GM10248 (cell line): ENCODE data around the gene FOXP2.

Source experiments
- CTCF ChIA-PET: fragments of 300-600 bp; sonication (Branson Sonifier 250); formaldehyde crosslinking; extraction: SDS; loops from one replicate; lab custom pipeline; 2021; ENCODE audit warnings: antibody characterized with exemption; lab: Yijun Ruan, JAX
- POLR2A ChIA-PET: fragments of 350-650 bp; sonication (Branson Sonifier 250); formaldehyde crosslinking; extraction: SDS; loops from one replicate; lab custom pipeline; 2020; ENCODE audit warnings: antibody characterized with exemption; lab: Yijun Ruan, JAX
- DNase-seq: peaks from one replicate; pipeline ENCODE4 v3.0.0; 2012; ENCODE audit errors: extremely low spot score
- CTCF ChIP-seq: IDR thresholded peaks from 2 replicates; pipeline ENCODE4 v1.5.1; 2012; ENCODE audit warnings: mild to moderate bottlenecking, low read depth; ENCODE audit errors: extremely low read depth, missing control alignments, control extremely low read depth

FOXP2 gene

GRCh38 chr7:114691605-114692004 lies 277.0 kb downstream of the FOXP2 start:
- DNase-seq = no peak
- POLR2A ChIA-PET = no interaction called here
- TF ChIP-seq CTCF = no peak
- CTCF ChIA-PET = interaction anchor here (1.0 to 2.8 kb wide), 2 partner anchors 9 to 18 kb away, joined by 4 to 8 read pairs; no protein-coding TSS in a partner anchor

- CTCF ChIA-PET = interaction anchor here (1.0 to 1.5 kb wide), 3 partner anchors 12 to 67 kb away, joined by 3 to 4 read pairs (median 3); no protein-coding TSS in a partner anchor
- no peak for TF ChIP-seq CTCF
- no peak for DNase-seq
- POLR2A ChIA-PET = no interaction called here
Observed at GRCh38 chr7:114695182-114695581, 280.6 kb downstream of the FOXP2 start.

DNA sequence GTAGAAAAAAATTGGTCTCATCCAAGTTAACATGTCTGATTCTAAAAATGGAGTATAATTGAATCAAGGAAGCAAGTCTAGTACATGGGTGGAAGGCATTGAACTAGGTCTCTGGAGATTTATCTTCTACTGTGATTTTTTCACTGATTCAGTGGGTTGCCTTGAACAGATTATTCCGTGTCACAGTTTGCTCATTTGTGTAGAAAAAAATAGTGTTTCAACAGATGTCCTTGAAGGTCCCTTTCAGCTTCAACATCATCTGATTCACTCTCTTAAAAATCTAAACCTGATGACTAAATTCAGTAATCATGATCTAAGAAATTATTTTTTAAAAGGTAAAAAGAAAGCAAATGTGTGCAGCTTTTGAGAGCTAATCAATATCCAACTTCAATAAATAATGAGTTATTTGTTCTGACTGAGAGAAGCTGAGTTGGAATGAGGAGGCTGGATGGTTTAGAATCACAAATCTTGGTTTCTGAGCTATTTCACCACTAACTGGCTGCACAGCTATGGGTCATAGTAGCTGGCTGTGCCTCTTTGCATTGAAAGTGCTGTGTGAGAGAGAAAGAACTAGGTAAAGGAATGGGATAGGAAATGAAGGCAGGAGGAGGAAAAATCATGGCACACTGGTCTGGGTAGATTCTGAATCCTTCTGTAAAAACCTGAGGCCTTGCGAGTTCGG lies 285.8 kb downstream of the FOXP2 start:
- POLR2A ChIA-PET = no interaction called here
- TF ChIP-seq CTCF = no peak
- CTCF ChIA-PET = interaction anchor here (0.8 to 1.3 kb wide), 4 partner anchors 9 to 50 kb away, joined by 3 to 4 read pairs (median 3); no protein-coding TSS in a partner anchor
- DNase-seq = no peak

- POLR2A ChIA-PET = interaction anchor here (0.7 kb wide), 1 partner anchor 613 kb away, joined by 3 read pairs; no protein-coding TSS in a partner anchor
- CTCF ChIA-PET = interaction anchor here (1.0 to 1.4 kb wide), 2 partner anchors 10 to 18 kb away, joined by 3 read pairs; no protein-coding TSS in a partner anchor
- no peak for TF ChIP-seq CTCF
- no peak for DNase-seq
Observed at GRCh38 chr7:114703677-114704076, 289.1 kb downstream of the FOXP2 start.

GRCh38 chr7:114708646-114709045 lies 294.0 kb downstream of the FOXP2 start:
- POLR2A ChIA-PET = no interaction called here

DNA sequence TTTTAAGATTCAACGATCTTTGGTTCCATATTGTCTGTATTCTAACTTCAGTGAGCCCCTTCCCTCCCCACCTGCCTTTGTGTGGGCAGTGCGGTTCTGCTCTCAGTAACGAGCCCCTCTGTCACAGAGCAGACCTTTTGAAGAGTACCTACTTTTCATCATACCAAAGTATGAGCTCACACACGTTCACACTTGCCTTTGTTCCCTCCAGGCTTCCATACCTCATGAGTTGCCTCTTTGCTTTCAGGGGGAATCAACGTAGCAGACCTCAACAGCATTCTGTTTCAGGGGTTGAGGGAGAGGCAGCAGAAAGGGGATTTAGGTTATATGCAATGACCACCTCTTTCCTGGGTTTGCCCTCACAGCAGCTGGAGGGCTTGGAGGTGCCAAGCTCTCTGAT lies 295.9 kb downstream of the FOXP2 start:
- ChIA-PET CTCF (interaction anchor here (0.6 to 1.7 kb wide), 8 partner anchors 9 to 255 kb away, joined by 3 to 7 read pairs (median 3); no protein-coding TSS in a partner anchor), POLR2A (no interaction called here)
- no peak for DNase-seq
- TF ChIP-seq CTCF = no peak

More at GRCh38 chr7:114708646-114709045, 294.0 kb downstream of the FOXP2 start:
- TF ChIP-seq CTCF = no peak
- DNase-seq = no peak
- CTCF ChIA-PET = no interaction called here
